Progenitor cell of endocrine pancreas (in vitro differentiated cells): ENCODE results near the gene ENTPD1. TPM values are rescaled to one million over a fixed set of nuclear protein-coding genes. Genes with fewer than 3 reads are reported as not detected.

Experiments
- DNase-seq: peaks from one replicate; pipeline ENCODE4 v3.0.0; 2021; ENCODE audit warnings: low spot score; ENCODE audit not compliant: unreplicated experiment
- H3K27ac Mint-ChIP-seq: 2 replicates; pipeline ENCODE4 v1.8.0; 2021; ENCODE audit warnings: mild to moderate bottlenecking, moderate library complexity, mixed read lengths
- H3K27me3 Mint-ChIP-seq: 2 replicates; pipeline ENCODE4 v1.8.0; 2021; ENCODE audit warnings: mixed read lengths
- H3K36me3 Mint-ChIP-seq: 2 replicates; pipeline ENCODE4 v1.8.0; 2022; ENCODE audit warnings: mixed read lengths; ENCODE audit not compliant: insufficient read depth
- H3K4me1 Mint-ChIP-seq: 2 replicates; pipeline ENCODE4 v1.8.0; 2021; ENCODE audit warnings: low read depth, mixed read lengths
- H3K4me3 Mint-ChIP-seq: 2 replicates; pipeline ENCODE4 v1.8.0; 2021; ENCODE audit warnings: low read depth, mild to moderate bottlenecking, moderate library complexity, mixed read lengths
- H3K9me3 Mint-ChIP-seq: 2 replicates; pipeline ENCODE4 v1.8.0; 2021; ENCODE audit warnings: low read depth, mixed read lengths
- total RNA-seq: library from RNA; stranded (reverse); gene quantifications from 2 replicates; pipeline ENCODE4 v1.2.1, GENCODE V29; 2021
- TF ChIP-seq, protein P1 (sequence below): fragments of 200-600 bp; sonication (generic); IDR thresholded peaks from one replicate; pipeline ENCODE4 v1.5.0; 2021; ENCODE audit warnings: antibody characterized with exemption, mild to moderate bottlenecking; ENCODE audit not compliant: unreplicated experiment

The ENTPD1 gene
- total RNA-seq, 1 donor from 2014 or later: not detected

DNA sequence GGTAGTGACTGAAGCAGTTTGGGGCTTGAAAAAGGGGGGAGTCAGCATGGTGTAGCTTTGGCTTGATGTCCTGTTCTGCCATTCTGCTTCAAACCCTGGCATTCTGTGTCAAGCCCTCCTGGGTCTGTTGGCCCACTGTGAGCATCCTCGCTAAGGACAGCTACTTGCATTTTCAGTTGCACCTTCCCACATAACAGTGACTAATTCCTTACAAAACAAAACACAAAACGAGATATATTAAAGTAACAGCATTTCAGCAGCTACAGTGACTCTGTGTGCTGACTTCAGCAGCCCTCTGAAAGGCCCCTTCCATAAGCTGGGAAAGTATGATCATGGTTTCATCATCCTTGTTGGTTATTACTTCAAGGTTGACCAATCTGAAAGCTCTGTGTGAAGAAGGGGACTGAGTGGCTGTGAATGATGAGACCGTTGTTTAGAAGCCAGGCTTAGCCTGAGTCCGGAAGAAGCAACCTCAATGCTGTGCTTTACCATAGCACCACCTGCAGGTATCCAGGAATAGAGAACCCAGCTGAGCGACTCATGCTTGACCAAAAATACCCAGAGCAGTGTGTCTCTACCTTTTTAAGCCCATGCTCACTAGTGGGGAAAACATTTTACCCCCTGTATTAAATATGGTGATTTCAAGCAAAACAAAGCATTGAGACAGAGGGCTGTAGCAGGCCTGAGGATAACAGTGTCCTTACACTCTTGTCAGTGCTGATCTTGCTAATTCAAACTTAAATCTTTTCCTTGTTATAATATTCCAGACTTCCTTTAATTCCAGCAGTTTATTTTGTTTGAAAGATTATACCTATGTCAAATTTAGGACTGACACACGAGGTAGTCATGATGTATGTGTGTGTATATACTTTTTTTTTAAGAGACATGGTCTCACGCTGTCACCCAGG lies 109.2 kb downstream of the ENTPD1 start:
- TF ChIP-seq, protein P1, sequence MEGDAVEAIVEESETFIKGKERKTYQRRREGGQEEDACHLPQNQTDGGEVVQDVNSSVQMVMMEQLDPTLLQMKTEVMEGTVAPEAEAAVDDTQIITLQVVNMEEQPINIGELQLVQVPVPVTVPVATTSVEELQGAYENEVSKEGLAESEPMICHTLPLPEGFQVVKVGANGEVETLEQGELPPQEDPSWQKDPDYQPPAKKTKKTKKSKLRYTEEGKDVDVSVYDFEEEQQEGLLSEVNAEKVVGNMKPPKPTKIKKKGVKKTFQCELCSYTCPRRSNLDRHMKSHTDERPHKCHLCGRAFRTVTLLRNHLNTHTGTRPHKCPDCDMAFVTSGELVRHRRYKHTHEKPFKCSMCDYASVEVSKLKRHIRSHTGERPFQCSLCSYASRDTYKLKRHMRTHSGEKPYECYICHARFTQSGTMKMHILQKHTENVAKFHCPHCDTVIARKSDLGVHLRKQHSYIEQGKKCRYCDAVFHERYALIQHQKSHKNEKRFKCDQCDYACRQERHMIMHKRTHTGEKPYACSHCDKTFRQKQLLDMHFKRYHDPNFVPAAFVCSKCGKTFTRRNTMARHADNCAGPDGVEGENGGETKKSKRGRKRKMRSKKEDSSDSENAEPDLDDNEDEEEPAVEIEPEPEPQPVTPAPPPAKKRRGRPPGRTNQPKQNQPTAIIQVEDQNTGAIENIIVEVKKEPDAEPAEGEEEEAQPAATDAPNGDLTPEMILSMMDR: peak; percentile 65
- no peak for DNase-seq
- peaks cover 3% of the 10 kb centered on the region for H3K36me3 Mint-ChIP-seq
- H3K27me3 Mint-ChIP-seq: no peaks in the 10 kb centered on the region
- no peak overlapping the region for H3K4me3 Mint-ChIP-seq
- no peaks in the 10 kb centered on the region for H3K9me3 Mint-ChIP-seq
- no peak overlapping the region for H3K27ac Mint-ChIP-seq
- no peaks in the 10 kb centered on the region for H3K4me1 Mint-ChIP-seq

GRCh38 chr10:95865814-95866466 lies 110.0 kb downstream of the ENTPD1 start:
- Mint-ChIP-seq H3K9me3 (no peaks in the 10 kb centered on the region), H3K36me3 (peaks cover 6% of the 10 kb centered on the region), H3K4me3 (no peak overlapping the region), H3K27ac (peak overlapping the region; percentile 1), H3K4me1 (no peaks in the 10 kb centered on the region), H3K27me3 (no peaks in the 10 kb centered on the region)
- TF ChIP-seq, protein P1: no peak
- DNase-seq: no peak

GRCh38 chr10:95866467-95866842 lies 110.5 kb downstream of the ENTPD1 start:
- no peak for DNase-seq
- no peaks in the 10 kb centered on the region for H3K4me1 Mint-ChIP-seq
- H3K27ac Mint-ChIP-seq: no peak overlapping the region
- no peaks in the 10 kb centered on the region for H3K9me3 Mint-ChIP-seq
- H3K36me3 Mint-ChIP-seq: peaks cover 6% of the 10 kb centered on the region
- no peaks in the 10 kb centered on the region for H3K27me3 Mint-ChIP-seq
- TF ChIP-seq, protein P1: no peak
- no peak overlapping the region for H3K4me3 Mint-ChIP-seq

- TF ChIP-seq, protein P1: no peak
- H3K4me3 Mint-ChIP-seq: no peak overlapping the region
- peaks cover 10% of the 10 kb centered on the region for H3K36me3 Mint-ChIP-seq
- no peak overlapping the region for H3K27ac Mint-ChIP-seq
- no peaks in the 10 kb centered on the region for H3K9me3 Mint-ChIP-seq
- no peak for DNase-seq
- no peaks in the 10 kb centered on the region for H3K4me1 Mint-ChIP-seq
- no peaks in the 10 kb centered on the region for H3K27me3 Mint-ChIP-seq
These were observed 111.9 kb downstream of the ENTPD1 start for GRCh38 chr10:95867866-95868265.

GRCh38 chr10:95872158-95872711 lies 116.3 kb downstream of the ENTPD1 start:
- Mint-ChIP-seq H3K27me3 (no peaks in the 10 kb centered on the region), H3K9me3 (peaks cover 15% of the 10 kb centered on the region), H3K36me3 (peaks cover 35% of the 10 kb centered on the region), H3K4me1 (no peaks in the 10 kb centered on the region), H3K27ac (no peak overlapping the region), H3K4me3 (no peak overlapping the region)
- TF ChIP-seq, protein P1: no peak
- no peak for DNase-seq
